SK-N-MC (cell line): Measurements from ENCODE around the gene SIRPB1.

ENCODE experiments used
- DNase-seq: peaks from one replicate; pipeline ENCODE4 v3.0.0-alpha.2; 2011; ENCODE audit warnings: low read depth, low spot score
- H3K27ac ChIP-seq: fragments of 200-600 bp; sonication (generic); 2 replicates; pipeline ENCODE4 v1.5.1; 2016; ENCODE audit warnings: mixed run types
- H3K36me3 ChIP-seq: fragments of 200-600 bp; sonication (generic); 2 replicates; pipeline ENCODE4 v1.6.1; 2017; ENCODE audit warnings: antibody characterized with exemption, low read length, mixed read lengths; ENCODE audit not compliant: insufficient read depth
- H3K4me3 ChIP-seq: fragments of 200-600 bp; sonication (generic); 2 replicates; pipeline ENCODE4 v1.5.1; 2016
- H3K9ac ChIP-seq: fragments of 200-600 bp; sonication (generic); 2 replicates; pipeline ENCODE4 v1.8.0; 2017; ENCODE audit warnings: mixed run types, mixed read lengths; ENCODE audit not compliant: insufficient read length
- H3K9me3 ChIP-seq: fragments of 200-600 bp; sonication (generic); 2 replicates; pipeline ENCODE4 v1.6.1; 2017; ENCODE audit warnings: low read depth, mild to moderate bottlenecking, antibody characterized with exemption, low read length, moderate library complexity, mixed read lengths
- EZH2 ChIP-seq: fragments of 200-600 bp; sonication (generic); IDR thresholded peaks from one replicate; pipeline ENCODE4 v1.6.1; 2017; ENCODE audit warnings: antibody characterized with exemption
- FOXP2 ChIP-seq: optimal IDR thresholded peaks from 2 replicates; pipeline ENCODE3; 2011; ENCODE audit warnings: mild to moderate bottlenecking, moderate library complexity; ENCODE audit not compliant: insufficient read depth; ENCODE audit errors: extremely low read length, control extremely low read depth
- POLR2AphosphoS5 ChIP-seq: IDR thresholded peaks from 2 replicates; pipeline ENCODE4 v1.6.1; 2012; ENCODE audit warnings: mild to moderate bottlenecking, low read depth, low read length, borderline replicate concordance

The SIRPB1 gene

DNA sequence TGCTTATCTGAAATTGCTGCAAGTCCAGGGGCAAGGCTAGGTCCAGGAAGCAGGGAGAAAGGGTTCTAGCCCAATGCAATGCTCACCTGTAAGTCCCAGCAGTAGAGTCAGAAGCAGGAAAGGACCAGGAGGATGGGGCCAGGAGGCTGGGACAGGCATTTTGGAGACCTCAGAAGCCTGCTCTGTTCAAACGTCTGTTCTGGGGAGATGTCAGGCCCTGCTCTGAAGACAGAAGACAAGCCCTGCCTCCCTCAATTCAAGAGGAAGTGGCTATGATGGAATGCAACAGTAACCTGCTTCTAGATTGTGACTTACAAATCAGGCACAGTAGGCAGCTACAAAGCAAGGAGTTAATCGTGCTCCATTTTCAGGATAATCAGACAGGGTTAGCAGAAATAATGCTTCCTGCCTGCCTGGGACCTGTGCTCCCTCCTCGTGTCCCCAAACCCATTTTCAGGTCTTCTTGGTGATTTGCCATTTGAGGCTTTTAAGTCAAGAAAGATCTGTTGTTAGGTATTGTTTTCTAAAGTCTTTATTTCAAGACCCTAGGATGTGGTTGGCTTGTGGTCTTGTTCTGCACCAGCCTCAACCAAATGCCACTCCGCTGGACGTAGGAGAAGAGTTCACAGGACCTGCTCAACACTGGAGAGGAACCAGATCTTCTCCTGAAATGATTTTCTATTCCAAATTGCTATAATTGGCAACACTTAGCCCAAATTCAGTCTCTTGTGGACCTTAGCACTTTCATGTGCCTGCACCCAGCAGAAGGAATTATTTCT, 37.9 kb upstream of the SIRPB1 start, which contains the start of gene SIRPG:
SIRPG (minus strand) TSS at position 224 of the 779 bp plus-strand sequence; CDS start at position 159, 65 bp downstream.
- Histone ChIP-seq H3K9ac (no peak within 1 kb of the TSS), H3K36me3 (no peaks in the 10 kb centered on the region), H3K9me3 (no peaks in the 10 kb centered on the region), H3K4me3 (no peak within 1 kb of the TSS), H3K27ac (no peak within 1 kb of the TSS)
- DNase-seq, result no peak
- no peak for TF ChIP-seq EZH2
- TF ChIP-seq POLR2AphosphoS5, result no peak
- no peak for TF ChIP-seq FOXP2

DNA sequence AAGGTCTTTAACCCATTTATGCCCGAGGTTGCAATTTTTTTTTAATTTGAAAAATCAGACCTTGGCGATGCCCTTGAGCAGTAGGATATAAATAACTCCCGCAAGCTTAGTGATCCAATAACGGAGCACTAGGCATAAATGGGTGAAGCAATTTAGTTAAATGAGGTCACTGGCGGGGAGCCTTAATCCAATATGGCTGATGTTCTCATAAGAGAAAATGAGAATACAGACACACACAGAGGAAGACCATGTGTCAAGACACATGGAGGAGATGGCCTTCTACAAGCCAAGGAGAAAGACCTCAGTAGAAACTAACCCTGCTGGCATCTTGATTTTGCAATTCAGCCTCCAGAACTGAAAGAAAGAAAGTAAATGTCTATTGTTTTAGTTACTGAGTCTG, 37.0 kb upstream of the SIRPB1 start:
- Histone ChIP-seq H3K9ac (no peak overlapping the region), H3K36me3 (no peaks in the 10 kb centered on the region), H3K4me3 (no peak overlapping the region), H3K27ac (no peak overlapping the region), H3K9me3 (no peaks in the 10 kb centered on the region)
- TF ChIP-seq POLR2AphosphoS5 (no peak), EZH2 (no peak), FOXP2 (no peak)
- DNase-seq, result no peak

GRCh38 chr20:1654996-1655395, 35.2 kb upstream of the SIRPB1 start:
- no peaks in the 10 kb centered on the region for H3K36me3 ChIP-seq
- TF ChIP-seq POLR2AphosphoS5 (no peak), FOXP2 (no peak), EZH2 (no peak)
- H3K27ac ChIP-seq, result no peak overlapping the region
- no peak overlapping the region for H3K9ac ChIP-seq
- no peak for DNase-seq
- no peak overlapping the region for H3K4me3 ChIP-seq
- H3K9me3 ChIP-seq, result no peaks in the 10 kb centered on the region

GRCh38 chr20:1652960-1653359, 33.2 kb upstream of the SIRPB1 start:
- Histone ChIP-seq H3K4me3 (no peak overlapping the region), H3K9me3 (no peaks in the 10 kb centered on the region), H3K27ac (no peak overlapping the region), H3K9ac (no peak overlapping the region), H3K36me3 (no peaks in the 10 kb centered on the region)
- no peak for TF ChIP-seq POLR2AphosphoS5
- no peak for TF ChIP-seq FOXP2
- no peak for TF ChIP-seq EZH2
- DNase-seq, result no peak

DNA sequence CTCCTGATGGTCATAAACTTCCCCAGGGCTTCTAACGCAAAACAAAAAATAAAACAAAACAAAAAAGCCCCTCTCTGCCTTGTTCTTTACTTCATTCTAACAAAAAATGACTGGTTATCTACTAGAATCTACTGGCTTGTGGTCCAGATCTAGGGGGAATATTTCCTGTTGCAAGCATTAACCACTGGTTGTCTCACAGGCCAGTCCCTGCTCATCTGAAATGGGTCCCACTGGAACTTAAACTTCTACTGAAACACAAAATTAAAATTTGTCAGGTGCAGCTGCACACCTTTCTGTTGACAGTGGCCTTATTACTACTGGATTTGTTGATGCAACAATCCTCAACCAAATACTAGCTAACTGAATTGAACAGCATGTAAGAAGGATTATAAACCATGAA, 32.3 kb upstream of the SIRPB1 start:
- Histone ChIP-seq H3K9ac (no peak overlapping the region), H3K4me3 (no peak overlapping the region), H3K27ac (no peak overlapping the region), H3K9me3 (no peaks in the 10 kb centered on the region), H3K36me3 (no peaks in the 10 kb centered on the region)
- TF ChIP-seq FOXP2 (no peak), POLR2AphosphoS5 (no peak), EZH2 (no peak)
- DNase-seq, result no peak

- no peaks in the 10 kb centered on the region for H3K9me3 ChIP-seq
- DNase-seq, result no peak
- H3K36me3 ChIP-seq, result no peaks in the 10 kb centered on the region
- H3K27ac ChIP-seq, result no peak overlapping the region
- TF ChIP-seq EZH2 (no peak), POLR2AphosphoS5 (no peak), FOXP2 (no peak)
- H3K9ac ChIP-seq, result no peak overlapping the region
- no peak overlapping the region for H3K4me3 ChIP-seq
These were observed 31.7 kb upstream of the SIRPB1 start for GRCh38 chr20:1651268-1652058.

- Histone ChIP-seq H3K27ac (no peak overlapping the region), H3K9ac (no peak overlapping the region), H3K4me3 (no peak overlapping the region), H3K9me3 (no peaks in the 10 kb centered on the region), H3K36me3 (no peaks in the 10 kb centered on the region)
- TF ChIP-seq EZH2, result no peak
- no peak for DNase-seq
These were observed 28.3 kb upstream of the SIRPB1 start for GRCh38 chr20:1648101-1648500.

DNA sequence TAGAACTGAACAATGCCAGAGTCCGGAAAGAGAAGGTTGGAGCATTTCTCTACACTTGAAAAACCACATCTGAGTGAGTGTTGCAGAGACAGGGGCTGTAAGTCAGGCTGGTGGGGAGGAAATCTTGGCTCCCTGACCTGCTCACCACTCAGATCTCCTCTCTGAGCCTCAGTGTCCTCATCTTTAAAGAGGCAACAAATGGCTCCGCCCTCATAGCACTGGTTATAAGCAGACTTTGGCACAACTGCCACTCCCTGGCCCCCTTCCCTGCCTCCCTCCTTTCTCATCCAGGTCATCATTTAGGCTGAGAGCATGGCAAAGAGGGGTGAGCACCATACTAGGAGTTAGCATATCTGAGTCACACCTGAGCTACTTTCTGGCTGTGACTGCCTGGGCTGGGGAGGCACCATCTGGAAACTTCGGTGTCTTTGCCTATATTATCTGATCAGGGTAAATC, 27.2 kb upstream of the SIRPB1 start:
- H3K9me3 ChIP-seq, result no peaks in the 10 kb centered on the region
- no peak overlapping the region for H3K27ac ChIP-seq
- no peak overlapping the region for H3K4me3 ChIP-seq
- DNase-seq, result no peak
- H3K9ac ChIP-seq, result no peak overlapping the region
- TF ChIP-seq EZH2 (no peak), POLR2AphosphoS5 (no peak), FOXP2 (no peak)
- no peaks in the 10 kb centered on the region for H3K36me3 ChIP-seq
